ENCODE measurements around the gene RSPH3.

GRCh38 chr6:158923805-158924498 lies 76.0 kb downstream of the RSPH3 start:
- TF ChIP-seq CTCF (conservative IDR thresholded peaks at IDR 0.05) (no peak), EZH2 (IDR thresholded peaks at IDR 0.05; ENCODE audit: low read depth) (no peak)

Measured in PC-9 (cell line).